ENCODE results near the gene NIBAN1.

DNA sequence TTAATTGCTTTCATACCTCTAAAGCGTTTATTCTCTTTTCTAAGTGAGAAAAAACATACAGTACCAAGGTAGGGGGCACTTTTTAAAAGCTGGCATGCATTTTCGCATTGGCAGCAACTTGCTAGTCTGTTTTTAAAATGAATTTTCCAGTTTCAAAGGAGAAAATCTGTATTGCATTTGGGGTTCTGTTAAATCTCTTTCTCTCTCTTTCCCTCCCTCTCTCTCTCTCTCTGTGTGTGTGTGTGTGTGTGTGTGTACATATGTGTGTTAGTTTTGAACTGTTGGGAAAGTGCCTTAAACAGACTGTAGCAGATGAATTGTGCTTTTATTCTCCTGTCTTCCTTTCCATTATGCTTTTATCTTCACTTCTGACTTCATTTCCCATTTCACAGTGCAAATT, 7.3 kb downstream of the NIBAN1 start:
- TF ChIP-seq EP300 (IDR thresholded peaks at IDR 0.05) = no peak
- TF ChIP-seq, protein P1, sequence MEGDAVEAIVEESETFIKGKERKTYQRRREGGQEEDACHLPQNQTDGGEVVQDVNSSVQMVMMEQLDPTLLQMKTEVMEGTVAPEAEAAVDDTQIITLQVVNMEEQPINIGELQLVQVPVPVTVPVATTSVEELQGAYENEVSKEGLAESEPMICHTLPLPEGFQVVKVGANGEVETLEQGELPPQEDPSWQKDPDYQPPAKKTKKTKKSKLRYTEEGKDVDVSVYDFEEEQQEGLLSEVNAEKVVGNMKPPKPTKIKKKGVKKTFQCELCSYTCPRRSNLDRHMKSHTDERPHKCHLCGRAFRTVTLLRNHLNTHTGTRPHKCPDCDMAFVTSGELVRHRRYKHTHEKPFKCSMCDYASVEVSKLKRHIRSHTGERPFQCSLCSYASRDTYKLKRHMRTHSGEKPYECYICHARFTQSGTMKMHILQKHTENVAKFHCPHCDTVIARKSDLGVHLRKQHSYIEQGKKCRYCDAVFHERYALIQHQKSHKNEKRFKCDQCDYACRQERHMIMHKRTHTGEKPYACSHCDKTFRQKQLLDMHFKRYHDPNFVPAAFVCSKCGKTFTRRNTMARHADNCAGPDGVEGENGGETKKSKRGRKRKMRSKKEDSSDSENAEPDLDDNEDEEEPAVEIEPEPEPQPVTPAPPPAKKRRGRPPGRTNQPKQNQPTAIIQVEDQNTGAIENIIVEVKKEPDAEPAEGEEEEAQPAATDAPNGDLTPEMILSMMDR (IDR thresholded peaks at IDR 0.05) = no peak
